Measurements from ENCODE around the gene CERS6.

DNA sequence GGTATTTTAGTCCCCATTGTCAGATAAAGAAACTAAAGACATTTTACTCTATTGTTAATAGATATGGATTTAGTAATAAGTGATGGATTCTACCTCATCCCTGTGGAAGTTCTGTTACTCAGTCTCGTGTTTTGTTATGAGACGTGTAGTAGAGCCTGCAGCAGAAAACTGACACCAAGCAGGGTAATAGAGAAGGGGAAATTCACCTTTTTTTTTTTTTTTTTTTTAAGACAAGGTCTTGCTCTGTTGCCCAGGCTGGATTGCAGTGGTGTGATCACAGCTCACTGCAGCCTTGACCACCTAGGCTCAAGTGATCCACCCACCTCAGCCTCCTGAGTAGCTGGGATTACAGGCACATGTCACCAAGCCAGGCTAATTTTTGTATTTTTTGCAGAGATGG lies 164.5 kb downstream of the CERS6 start:
- TF ChIP-seq, protein P1, sequence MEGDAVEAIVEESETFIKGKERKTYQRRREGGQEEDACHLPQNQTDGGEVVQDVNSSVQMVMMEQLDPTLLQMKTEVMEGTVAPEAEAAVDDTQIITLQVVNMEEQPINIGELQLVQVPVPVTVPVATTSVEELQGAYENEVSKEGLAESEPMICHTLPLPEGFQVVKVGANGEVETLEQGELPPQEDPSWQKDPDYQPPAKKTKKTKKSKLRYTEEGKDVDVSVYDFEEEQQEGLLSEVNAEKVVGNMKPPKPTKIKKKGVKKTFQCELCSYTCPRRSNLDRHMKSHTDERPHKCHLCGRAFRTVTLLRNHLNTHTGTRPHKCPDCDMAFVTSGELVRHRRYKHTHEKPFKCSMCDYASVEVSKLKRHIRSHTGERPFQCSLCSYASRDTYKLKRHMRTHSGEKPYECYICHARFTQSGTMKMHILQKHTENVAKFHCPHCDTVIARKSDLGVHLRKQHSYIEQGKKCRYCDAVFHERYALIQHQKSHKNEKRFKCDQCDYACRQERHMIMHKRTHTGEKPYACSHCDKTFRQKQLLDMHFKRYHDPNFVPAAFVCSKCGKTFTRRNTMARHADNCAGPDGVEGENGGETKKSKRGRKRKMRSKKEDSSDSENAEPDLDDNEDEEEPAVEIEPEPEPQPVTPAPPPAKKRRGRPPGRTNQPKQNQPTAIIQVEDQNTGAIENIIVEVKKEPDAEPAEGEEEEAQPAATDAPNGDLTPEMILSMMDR (IDR thresholded peaks at IDR 0.05) = no peak
- no peak for TF ChIP-seq POLR2A (IDR thresholded peaks at IDR 0.05)
